Hepatocyte (in vitro differentiated cells): ENCODE data around the gene SERPINA3. TPM values are rescaled to one million over a fixed set of nuclear protein-coding genes. Genes with fewer than 3 reads are reported as not detected.

ENCODE experiments used
- DNase-seq: peaks from one replicate; pipeline ENCODE4 v3.0.0-alpha.2; 2016; ENCODE audit warnings: low spot score
- H2AFZ ChIP-seq: fragments of 200-600 bp; sonication (generic); 2 replicates; pipeline ENCODE4 v1.6.0; 2016; ENCODE audit warnings: antibody characterized with exemption, mild to moderate bottlenecking
- H3K27ac ChIP-seq: fragments of 200-600 bp; sonication (generic); 2 replicates; pipeline ENCODE4 v1.5.1; 2016; ENCODE audit warnings: mild to moderate bottlenecking
- H3K27me3 ChIP-seq: fragments of 200-600 bp; sonication (generic); 2 replicates; pipeline ENCODE4 v1.6.1; 2016
- H3K36me3 ChIP-seq: fragments of 200-600 bp; sonication (generic); replicated peaks from 2 replicates; pipeline ENCODE4 v1.5.1; 2016; ENCODE audit warnings: low read depth; ENCODE audit not compliant: insufficient read depth
- H3K4me1 ChIP-seq: fragments of 200-600 bp; sonication (generic); 2 replicates; pipeline ENCODE4 v1.5.1; 2016; ENCODE audit warnings: mild to moderate bottlenecking, moderate library complexity; ENCODE audit not compliant: insufficient read depth
- H3K4me2 ChIP-seq: fragments of 200-600 bp; sonication (generic); 2 replicates; pipeline ENCODE4 v1.6.0; 2016
- H3K4me3 ChIP-seq: fragments of 200-600 bp; sonication (generic); 2 replicates; pipeline ENCODE4 v1.5.1; 2016; ENCODE audit warnings: mild to moderate bottlenecking
- H3K79me2 ChIP-seq: fragments of 200-600 bp; sonication (generic); 2 replicates; pipeline ENCODE4 v1.6.0; 2017; ENCODE audit warnings: mild to moderate bottlenecking
- H3K9me2 ChIP-seq: fragments of 200-600 bp; sonication (generic); replicated peaks from 2 replicates; pipeline ENCODE4 v1.6.0; 2017; ENCODE audit warnings: mild to moderate bottlenecking; ENCODE audit not compliant: insufficient read depth
- H3K9me3 ChIP-seq: fragments of 200-600 bp; sonication (generic); 2 replicates; pipeline ENCODE4 v1.5.1; 2016; ENCODE audit warnings: low read depth, mild to moderate bottlenecking
- H4K20me1 ChIP-seq: fragments of 200-600 bp; sonication (generic); 2 replicates; pipeline ENCODE4 v1.6.0; 2016; ENCODE audit warnings: mild to moderate bottlenecking; ENCODE audit not compliant: insufficient read depth, poor library complexity, severe bottlenecking
- EZH2 ChIP-seq: fragments of 200-600 bp; sonication (generic); IDR thresholded peaks from 2 replicates; pipeline ENCODE4 v1.6.1; 2016; ENCODE audit warnings: antibody characterized with exemption, mild to moderate bottlenecking, borderline replicate concordance
- EZH2phosphoT487 ChIP-seq: fragments of 200-600 bp; sonication (generic); IDR thresholded peaks from one replicate; pipeline ENCODE4 v1.6.1; 2018; ENCODE audit warnings: antibody characterized with exemption, mild to moderate bottlenecking, low read depth, moderate library complexity; ENCODE audit not compliant: unreplicated experiment, severe bottlenecking
- WGBS: methylation state at CpG from one replicate; pipeline ENCODE4 v1.1.6; 2016; ENCODE audit warnings: low lambda C conversion rate; ENCODE audit errors: missing lambda C conversion rate; 5-methylcytosine and 5-hydroxymethylcytosine counted together
- polyA plus RNA-seq: library from polyadenylated mRNA; unstranded; fragments of >200 nt; fragmentation: Nextera tagmentation; extraction: Ambion mirVana; gene quantifications from 2 replicates; pipeline ENCODE4 v1.2.1, GENCODE V29; 2016
- total RNA-seq: library from RNA; depleted of rRNA; stranded (reverse); fragments of >200 nt; gene quantifications from 2 replicates; pipeline ENCODE4 v1.2.3, GENCODE V29; 2014
- TF ChIP-seq, protein P1 (sequence below): fragments of 200-600 bp; sonication (generic); IDR thresholded peaks from 2 replicates; pipeline ENCODE4 v1.5.1; 2016; ENCODE audit warnings: antibody characterized with exemption, mild to moderate bottlenecking; ENCODE audit not compliant: poor library complexity

Gene SERPINA3
- total and polyA plus RNA-seq, 2 experiments from 2014 or later: 359 to 457 TPM

DNA sequence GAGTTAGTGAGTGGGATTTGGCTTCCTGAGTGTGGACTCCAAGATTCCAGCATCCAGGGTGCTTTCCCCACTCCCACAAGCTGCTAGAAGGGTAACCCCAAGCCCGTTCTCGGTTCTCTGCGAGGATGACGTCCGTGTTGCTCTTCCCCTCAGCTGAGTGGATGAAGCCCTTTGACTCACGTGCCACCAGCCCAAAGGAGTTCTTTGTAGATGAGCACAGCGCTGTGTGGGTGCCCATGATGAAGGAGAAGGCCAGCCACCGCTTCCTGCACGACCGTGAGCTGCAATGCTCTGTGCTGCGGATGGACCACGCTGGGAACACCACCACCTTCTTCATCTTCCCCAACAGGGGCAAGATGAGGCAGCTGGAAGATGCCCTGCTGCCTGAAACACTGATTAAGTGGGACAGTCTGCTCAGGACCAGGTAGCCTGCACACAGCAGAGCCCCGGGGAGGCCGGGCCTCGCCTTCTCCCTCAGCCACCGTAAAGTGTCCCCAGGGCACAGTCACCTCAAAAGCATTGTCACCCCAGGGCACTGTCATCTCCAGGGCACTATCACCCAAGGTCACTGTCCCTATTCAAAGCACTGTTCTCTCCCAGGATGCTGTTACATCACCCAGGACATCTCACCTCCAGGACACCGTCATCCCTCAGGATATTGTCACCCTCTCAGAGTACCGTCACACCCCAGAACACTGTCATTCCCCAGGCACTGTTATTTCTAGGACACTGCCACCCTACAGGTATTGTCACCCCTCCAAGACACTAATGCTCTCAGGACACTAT, 31.3 kb downstream of the SERPINA3 start:
- Histone ChIP-seq H3K36me3 (no peaks in the 10 kb centered on the region), H3K27me3 (no peaks in the 10 kb centered on the region), H2AFZ (no peak overlapping the region), H3K9me3 (no peaks in the 10 kb centered on the region), H3K9me2 (no peaks in the 10 kb centered on the region), H3K4me1 (no peaks in the 10 kb centered on the region), H3K79me2 (no peaks in the 10 kb centered on the region), H3K4me2 (no peak overlapping the region), H3K27ac (no peak overlapping the region), H4K20me1 (no peaks in the 10 kb centered on the region), H3K4me3 (no peak overlapping the region)
- TF ChIP-seq EZH2phosphoT487: no peak
- TF ChIP-seq, protein P1, sequence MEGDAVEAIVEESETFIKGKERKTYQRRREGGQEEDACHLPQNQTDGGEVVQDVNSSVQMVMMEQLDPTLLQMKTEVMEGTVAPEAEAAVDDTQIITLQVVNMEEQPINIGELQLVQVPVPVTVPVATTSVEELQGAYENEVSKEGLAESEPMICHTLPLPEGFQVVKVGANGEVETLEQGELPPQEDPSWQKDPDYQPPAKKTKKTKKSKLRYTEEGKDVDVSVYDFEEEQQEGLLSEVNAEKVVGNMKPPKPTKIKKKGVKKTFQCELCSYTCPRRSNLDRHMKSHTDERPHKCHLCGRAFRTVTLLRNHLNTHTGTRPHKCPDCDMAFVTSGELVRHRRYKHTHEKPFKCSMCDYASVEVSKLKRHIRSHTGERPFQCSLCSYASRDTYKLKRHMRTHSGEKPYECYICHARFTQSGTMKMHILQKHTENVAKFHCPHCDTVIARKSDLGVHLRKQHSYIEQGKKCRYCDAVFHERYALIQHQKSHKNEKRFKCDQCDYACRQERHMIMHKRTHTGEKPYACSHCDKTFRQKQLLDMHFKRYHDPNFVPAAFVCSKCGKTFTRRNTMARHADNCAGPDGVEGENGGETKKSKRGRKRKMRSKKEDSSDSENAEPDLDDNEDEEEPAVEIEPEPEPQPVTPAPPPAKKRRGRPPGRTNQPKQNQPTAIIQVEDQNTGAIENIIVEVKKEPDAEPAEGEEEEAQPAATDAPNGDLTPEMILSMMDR: no peak
- no peak for TF ChIP-seq EZH2
- 96% methylated on average over 18 of the region's 18 CpGs for WGBS
- DNase-seq: no peak

DNA sequence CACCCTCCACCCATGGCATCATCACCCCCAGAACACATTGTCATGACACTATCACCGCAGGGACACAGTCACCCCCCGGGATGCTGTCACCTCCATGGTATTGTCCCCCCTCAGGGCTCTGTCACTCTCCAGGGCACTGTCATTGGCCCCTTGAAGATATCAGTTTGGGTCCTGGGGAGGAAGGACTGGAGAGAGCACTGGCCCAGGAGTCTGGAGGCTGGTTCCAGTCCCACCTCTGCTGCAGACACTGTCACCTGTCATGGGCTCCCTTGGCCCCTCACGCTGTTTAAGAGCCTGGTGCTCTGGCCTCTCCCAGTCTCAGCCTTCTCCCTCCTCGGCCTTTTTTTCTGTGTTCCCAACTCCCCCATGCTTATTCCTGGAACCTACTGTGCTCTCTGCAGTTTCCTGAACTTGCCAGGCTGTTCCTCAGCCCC, 31.9 kb downstream of the SERPINA3 start:
- H3K9me2 ChIP-seq: no peaks in the 10 kb centered on the region
- H3K4me1 ChIP-seq: no peaks in the 10 kb centered on the region
- no peaks in the 10 kb centered on the region for H3K36me3 ChIP-seq
- H3K9me3 ChIP-seq: no peaks in the 10 kb centered on the region
- H4K20me1 ChIP-seq: no peaks in the 10 kb centered on the region
- no peak overlapping the region for H3K27ac ChIP-seq
- H3K79me2 ChIP-seq: no peaks in the 10 kb centered on the region
- WGBS: 95% methylated on average over 4 of the region's 4 CpGs
- no peak for TF ChIP-seq EZH2
- TF ChIP-seq, protein P1: no peak
- TF ChIP-seq EZH2phosphoT487: no peak
- no peak overlapping the region for H2AFZ ChIP-seq
- H3K27me3 ChIP-seq: no peaks in the 10 kb centered on the region
- DNase-seq: no peak
- H3K4me2 ChIP-seq: no peak overlapping the region
- H3K4me3 ChIP-seq: no peak overlapping the region

DNA sequence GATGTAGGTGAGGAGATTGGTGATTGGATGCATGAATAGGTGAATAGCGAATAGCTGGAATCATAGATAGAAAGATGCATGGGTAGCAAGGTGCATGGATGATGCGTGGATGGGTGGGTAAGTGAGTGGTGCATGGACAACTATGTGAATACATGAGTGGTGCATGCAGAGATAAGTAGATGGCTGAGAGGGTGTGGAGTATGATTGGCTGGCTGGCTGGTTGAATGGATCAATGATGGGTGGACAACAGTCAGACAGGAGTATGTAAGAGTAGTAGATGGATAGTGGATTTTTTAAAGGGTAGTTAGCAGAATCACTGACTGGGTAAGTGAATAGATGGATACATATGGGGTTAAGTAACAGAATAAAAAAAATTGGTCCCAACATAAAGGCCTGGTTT, 33.9 kb downstream of the SERPINA3 start:
- 96% methylated on average over 2 of the region's 2 CpGs for WGBS

More for the DNA sequence above, 33.9 kb downstream of the SERPINA3 start:
- H3K4me3 ChIP-seq: no peak overlapping the region
- no peaks in the 10 kb centered on the region for H3K9me2 ChIP-seq
- no peak overlapping the region for H3K27ac ChIP-seq
- no peaks in the 10 kb centered on the region for H3K27me3 ChIP-seq
- no peaks in the 10 kb centered on the region for H3K9me3 ChIP-seq
- no peak overlapping the region for H2AFZ ChIP-seq
- no peaks in the 10 kb centered on the region for H4K20me1 ChIP-seq
- no peaks in the 10 kb centered on the region for H3K4me1 ChIP-seq
- no peak overlapping the region for H3K4me2 ChIP-seq
- DNase-seq: no peak
- no peaks in the 10 kb centered on the region for H3K79me2 ChIP-seq
- no peaks in the 10 kb centered on the region for H3K36me3 ChIP-seq
- no peak for TF ChIP-seq EZH2
- no peak for TF ChIP-seq EZH2phosphoT487
- TF ChIP-seq, protein P1: no peak
